T-helper 2 cell treated with Interferon-gamma antibody and Interleukin-4, amounts not matched to agents 5 μg/mL and 100 μg/mL, for 36 hours (primary cell): ENCODE results near the gene RAN.
A peak's percentile ranks its signal among the peaks of the same experiment; 100 is the strongest.
"Not testable (repeated sequence)": the region's sequence is repeated elsewhere in the genome, so short reads cannot be mapped to it uniquely, and the experiment has no call there.

Experiments used
- DNase-seq: peaks from one replicate; pipeline ENCODE4 v3.0.0; 2021; ENCODE audit warnings: low spot score
- H3K27ac Mint-ChIP-seq: one replicate; pipeline ENCODE4 v1.8.0; 2021; ENCODE audit warnings: mild to moderate bottlenecking, mixed read lengths
- H3K27me3 Mint-ChIP-seq: one replicate; pipeline ENCODE4 v1.8.0; 2021; ENCODE audit warnings: low read depth, mixed read lengths
- H3K36me3 Mint-ChIP-seq: one replicate; pipeline ENCODE4 v1.8.0; 2021; ENCODE audit warnings: low read depth, mixed read lengths
- H3K4me1 Mint-ChIP-seq: one replicate; pipeline ENCODE4 v1.8.0; 2021; ENCODE audit warnings: low read depth, mixed read lengths
- H3K4me3 Mint-ChIP-seq: one replicate; pipeline ENCODE4 v1.8.0; 2022; ENCODE audit warnings: mild to moderate bottlenecking, moderate library complexity, mixed read lengths
- H3K9me3 Mint-ChIP-seq: one replicate; pipeline ENCODE4 v1.8.0; 2021; ENCODE audit warnings: mixed read lengths

RAN gene

GRCh38 chr12:130878193-130879185 is 6.6 kb downstream of the RAN start:
- H3K4me3 Mint-ChIP-seq: no peak overlapping the region
- no peak for DNase-seq
- H3K36me3 Mint-ChIP-seq: peaks cover 44% of the 10 kb centered on the region
- H3K4me1 Mint-ChIP-seq: peaks cover 40% of the 10 kb centered on the region
- no peaks in the 10 kb centered on the region for H3K9me3 Mint-ChIP-seq
- H3K27ac Mint-ChIP-seq: no peak overlapping the region
- no peaks in the 10 kb centered on the region for H3K27me3 Mint-ChIP-seq

DNA sequence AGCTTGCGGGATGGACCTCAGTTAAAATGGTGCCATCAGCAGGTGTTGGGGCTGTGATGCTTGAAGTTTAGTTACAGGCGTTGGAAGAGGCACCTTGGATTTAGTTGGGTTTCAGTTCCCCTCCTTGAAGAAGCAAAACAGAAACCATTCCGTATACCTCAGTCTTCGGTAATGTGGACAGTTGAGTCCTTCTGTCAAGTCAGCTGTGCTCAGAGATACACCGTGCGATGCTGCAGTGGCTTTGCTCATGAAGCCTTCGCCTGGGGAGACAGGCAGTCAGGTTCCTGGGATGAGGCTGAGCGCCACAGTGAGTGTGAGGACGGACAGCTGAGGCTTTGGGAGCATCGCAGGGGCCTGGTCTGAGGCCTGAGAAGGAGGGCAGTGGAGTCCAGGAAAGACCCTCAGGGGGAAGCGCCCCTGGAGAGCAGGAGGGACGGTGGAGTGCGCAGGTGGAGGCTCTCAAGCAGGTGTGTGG is 7.4 kb downstream of the RAN start:
- no peaks in the 10 kb centered on the region for H3K27me3 Mint-ChIP-seq
- H3K27ac Mint-ChIP-seq: no peak overlapping the region
- no peak for DNase-seq
- no peaks in the 10 kb centered on the region for H3K9me3 Mint-ChIP-seq
- peaks cover 36% of the 10 kb centered on the region for H3K36me3 Mint-ChIP-seq
- peaks cover 38% of the 10 kb centered on the region for H3K4me1 Mint-ChIP-seq
- peak overlapping the region; percentile 39 for H3K4me3 Mint-ChIP-seq

GRCh38 chr12:130879781-130880389 is 8.0 kb downstream of the RAN start:
- peak overlapping the region; percentile 64 for H3K27ac Mint-ChIP-seq
- peaks cover 32% of the 10 kb centered on the region for H3K4me1 Mint-ChIP-seq
- H3K9me3 Mint-ChIP-seq: no peaks in the 10 kb centered on the region
- H3K4me3 Mint-ChIP-seq: peak overlapping the region; percentile 80
- H3K27me3 Mint-ChIP-seq: no peaks in the 10 kb centered on the region
- peaks cover 30% of the 10 kb centered on the region for H3K36me3 Mint-ChIP-seq
- DNase-seq: no peak

DNA sequence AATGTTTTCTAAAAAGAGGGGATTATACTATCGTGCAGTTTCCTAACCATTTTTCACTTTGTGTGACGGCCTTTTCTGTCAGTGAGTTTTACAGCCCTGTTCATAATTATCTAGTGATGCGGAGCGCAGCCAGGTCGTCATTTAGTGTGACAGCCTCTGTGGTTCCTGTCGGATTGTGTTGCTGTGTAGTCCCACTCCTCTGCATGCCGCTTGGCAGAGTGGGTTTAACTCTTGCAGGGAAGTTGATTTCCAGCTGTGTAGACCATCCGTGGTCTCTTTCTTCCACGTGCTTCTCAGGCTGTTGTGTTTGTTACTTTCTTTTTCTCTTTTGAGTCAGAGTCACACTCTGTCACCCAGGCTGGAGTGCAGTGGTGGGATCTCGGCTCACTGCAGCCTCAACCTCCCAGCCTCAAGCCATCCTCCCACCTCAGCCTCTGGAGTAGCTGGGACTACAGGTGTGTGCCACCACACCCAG is 8.6 kb downstream of the RAN start:
- no peaks in the 10 kb centered on the region for H3K9me3 Mint-ChIP-seq
- peak overlapping the region; percentile 80 for H3K4me3 Mint-ChIP-seq
- peak overlapping the region; percentile 64 for H3K27ac Mint-ChIP-seq
- peaks cover 28% of the 10 kb centered on the region for H3K4me1 Mint-ChIP-seq
- H3K27me3 Mint-ChIP-seq: no peaks in the 10 kb centered on the region
- peaks cover 25% of the 10 kb centered on the region for H3K36me3 Mint-ChIP-seq
- DNase-seq: no peak

GRCh38 chr12:130881046-130881445 is 9.2 kb downstream of the RAN start:
- Mint-ChIP-seq H3K9me3 (no peaks in the 10 kb centered on the region), H3K27me3 (no peaks in the 10 kb centered on the region), H3K27ac (no peak overlapping the region), H3K36me3 (peaks cover 19% of the 10 kb centered on the region), H3K4me1 (peaks cover 24% of the 10 kb centered on the region), H3K4me3 (no peak overlapping the region)
- DNase-seq: no peak

GRCh38 chr12:130881548-130881947 is 9.7 kb downstream of the RAN start:
- Mint-ChIP-seq H3K27me3 (no peaks in the 10 kb centered on the region), H3K4me3 (no peak overlapping the region), H3K36me3 (peaks cover 14% of the 10 kb centered on the region), H3K9me3 (no peaks in the 10 kb centered on the region), H3K4me1 (peaks cover 24% of the 10 kb centered on the region), H3K27ac (no peak overlapping the region)
- no peak for DNase-seq

GRCh38 chr12:130887190-130887589 is 15.3 kb downstream of the RAN start:
- DNase-seq, H3K9me3 Mint-ChIP-seq, H3K27me3 Mint-ChIP-seq, H3K27ac Mint-ChIP-seq, H3K4me3 Mint-ChIP-seq, H3K4me1 Mint-ChIP-seq, H3K36me3 Mint-ChIP-seq: not testable (repeated sequence)

- H3K27me3 Mint-ChIP-seq: peaks cover 6% of the 10 kb centered on the region
- H3K4me1 Mint-ChIP-seq: no peaks in the 10 kb centered on the region
- no peak for DNase-seq
- no peaks in the 10 kb centered on the region for H3K36me3 Mint-ChIP-seq
- no peak overlapping the region for H3K4me3 Mint-ChIP-seq
- H3K27ac Mint-ChIP-seq: no peak overlapping the region
- peaks cover 4% of the 10 kb centered on the region for H3K9me3 Mint-ChIP-seq
Observed at GRCh38 chr12:130904064-130904463, 32.2 kb downstream of the RAN start.

- not testable (repeated sequence) for H3K27ac Mint-ChIP-seq, H3K9me3 Mint-ChIP-seq, H3K27me3 Mint-ChIP-seq, H3K4me1 Mint-ChIP-seq, H3K4me3 Mint-ChIP-seq, H3K36me3 Mint-ChIP-seq, DNase-seq
Observed at GRCh38 chr12:130904936-130905455, 33.1 kb downstream of the RAN start.

GRCh38 chr12:130909111-130909510 is 37.2 kb downstream of the RAN start:
- no peak for DNase-seq
- Mint-ChIP-seq H3K4me1 (no peaks in the 10 kb centered on the region), H3K9me3 (peaks cover 19% of the 10 kb centered on the region), H3K36me3 (no peaks in the 10 kb centered on the region), H3K4me3 (no peak overlapping the region), H3K27ac (no peak overlapping the region), H3K27me3 (peaks cover 12% of the 10 kb centered on the region)

GRCh38 chr12:130911193-130911592 is 39.3 kb downstream of the RAN start:
- H3K4me1 Mint-ChIP-seq: no peaks in the 10 kb centered on the region
- peaks cover 19% of the 10 kb centered on the region for H3K9me3 Mint-ChIP-seq
- H3K27me3 Mint-ChIP-seq: peaks cover 25% of the 10 kb centered on the region
- H3K36me3 Mint-ChIP-seq: no peaks in the 10 kb centered on the region
- no peak overlapping the region for H3K4me3 Mint-ChIP-seq
- no peak for DNase-seq
- H3K27ac Mint-ChIP-seq: no peak overlapping the region

DNA sequence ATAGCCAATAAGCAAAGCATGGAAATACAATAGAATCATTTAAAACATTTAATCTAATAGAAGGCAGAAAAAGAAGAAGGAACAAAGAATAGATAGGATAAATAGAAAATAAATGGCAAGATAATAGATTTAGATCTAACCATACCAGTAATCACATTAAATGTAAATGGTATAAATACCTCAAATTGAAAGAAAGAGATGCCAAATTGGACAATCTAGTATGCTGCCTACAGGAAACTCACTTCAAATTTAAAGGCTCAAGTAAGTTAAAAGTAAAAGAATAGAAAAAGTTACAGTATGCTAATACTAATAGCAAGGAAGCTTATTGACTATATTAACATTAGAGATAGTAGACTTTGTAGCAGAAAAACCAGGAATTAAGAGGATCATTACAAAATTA is 40.1 kb downstream of the RAN start:
- Mint-ChIP-seq H3K27me3 (peaks cover 32% of the 10 kb centered on the region), H3K9me3 (peaks cover 19% of the 10 kb centered on the region), H3K36me3 (no peaks in the 10 kb centered on the region), H3K27ac (no peak overlapping the region), H3K4me1 (no peaks in the 10 kb centered on the region), H3K4me3 (no peak overlapping the region)
- no peak for DNase-seq

GRCh38 chr12:130916241-130916911 is 44.5 kb downstream of the RAN start:
- H3K27ac Mint-ChIP-seq: no peak overlapping the region
- peak; percentile 7 for DNase-seq
- H3K4me1 Mint-ChIP-seq: no peaks in the 10 kb centered on the region
- H3K4me3 Mint-ChIP-seq: no peak overlapping the region
- peaks cover 37% of the 10 kb centered on the region for H3K27me3 Mint-ChIP-seq
- H3K9me3 Mint-ChIP-seq: peaks cover 5% of the 10 kb centered on the region
- H3K36me3 Mint-ChIP-seq: no peaks in the 10 kb centered on the region

GRCh38 chr12:130917607-130918006 is 45.7 kb downstream of the RAN start:
- Mint-ChIP-seq H3K27ac (no peak overlapping the region), H3K27me3 (peaks cover 32% of the 10 kb centered on the region)

More at GRCh38 chr12:130917607-130918006, 45.7 kb downstream of the RAN start:
- H3K4me3 Mint-ChIP-seq: no peak overlapping the region
- DNase-seq: no peak
- no peaks in the 10 kb centered on the region for H3K36me3 Mint-ChIP-seq
- H3K4me1 Mint-ChIP-seq: no peaks in the 10 kb centered on the region
- H3K9me3 Mint-ChIP-seq: no peaks in the 10 kb centered on the region
